Neutrophil (primary cell): ENCODE data around the gene FPGS.

Source experiments
- H3K27ac ChIP-seq: fragments of 200-600 bp; sonication (generic); 2 replicates; pipeline ENCODE4 v1.5.1; 2016; ENCODE audit warnings: mild to moderate bottlenecking, moderate library complexity
- H3K27me3 ChIP-seq: fragments of 200-600 bp; sonication (generic); 2 replicates; pipeline ENCODE4 v1.6.0; 2016; ENCODE audit warnings: mild to moderate bottlenecking
- H3K36me3 ChIP-seq: fragments of 200-600 bp; sonication (generic); 2 replicates; pipeline ENCODE4 v1.5.1; 2017
- H3K4me1 ChIP-seq, 2 experiments: fragments of 200-600 bp in 1 of 2; sonication (generic) in 1 of 2; 1 replicate in 1 of 2; 2 replicates in 1 of 2; pipeline versions ENCODE4 v1.5.1 to v1.6.1; 2013 to 2016; ENCODE audit warnings: low read depth in 1 of 2, low read length in 1 of 2, mild to moderate bottlenecking in 1 of 2, moderate library complexity in 1 of 2; ENCODE audit not compliant: control insufficient read depth in 1 of 2, insufficient read depth in 1 of 2
- H3K4me3 ChIP-seq, 2 experiments: fragments of 200-600 bp in 1 of 2; sonication (generic) in 1 of 2; 1 replicate in 1 of 2; 2 replicates in 1 of 2; pipeline ENCODE4 v1.5.1; 2013 to 2016; ENCODE audit warnings: low read depth in 1 of 2, low read length in 1 of 2, mild to moderate bottlenecking in 1 of 2, moderate library complexity in 1 of 2
- H3K9me3 ChIP-seq: fragments of 200-600 bp; sonication (generic); 2 replicates; pipeline ENCODE4 v1.5.1; 2016
- CTCF ChIP-seq: fragments of 200-600 bp; sonication (generic); IDR thresholded peaks from 2 replicates; pipeline ENCODE4 v1.5.1; 2016; ENCODE audit warnings: antibody characterized with exemption

Gene FPGS

GRCh38 chr9:127858041-127858512 lies 55.4 kb downstream of the FPGS start:
- Histone ChIP-seq H3K36me3 (no peaks in the 10 kb centered on the region), H3K4me3 (no peak overlapping the region), H3K27ac (no peak overlapping the region), H3K27me3 (peaks cover 15% of the 10 kb centered on the region), H3K4me1 (peaks cover 33 to 34% of the 10 kb centered on the region in 2 experiments), H3K9me3 (no peaks in the 10 kb centered on the region)
- no peak for TF ChIP-seq CTCF

- Histone ChIP-seq H3K27ac (no peak overlapping the region), H3K9me3 (no peaks in the 10 kb centered on the region), H3K36me3 (no peaks in the 10 kb centered on the region), H3K4me1 (peaks cover 25 to 26% of the 10 kb centered on the region in 2 experiments), H3K27me3 (no peaks in the 10 kb centered on the region), H3K4me3 (no peak overlapping the region)
- no peak for TF ChIP-seq CTCF
These were observed 57.6 kb downstream of the FPGS start for GRCh38 chr9:127860260-127860659.

- Histone ChIP-seq H3K27ac (no peak overlapping the region), H3K9me3 (no peaks in the 10 kb centered on the region), H3K36me3 (no peaks in the 10 kb centered on the region), H3K4me1 (peaks cover 25 to 26% of the 10 kb centered on the region in 2 experiments), H3K27me3 (no peaks in the 10 kb centered on the region), H3K4me3 (no peak overlapping the region)
- no peak for TF ChIP-seq CTCF
These were observed 58.1 kb downstream of the FPGS start for GRCh38 chr9:127860779-127861178.

- Histone ChIP-seq H3K9me3 (no peaks in the 10 kb centered on the region), H3K4me3 (peak overlapping the region in 1 of 2 experiments; percentile 13), H3K27me3 (no peaks in the 10 kb centered on the region), H3K36me3 (no peaks in the 10 kb centered on the region), H3K4me1 (peaks cover 25 to 26% of the 10 kb centered on the region in 2 experiments), H3K27ac (peak overlapping the region; percentile 68)
- TF ChIP-seq CTCF, result no peak
These were observed 59.7 kb downstream of the FPGS start for GRCh38 chr9:127862075-127863011.

GRCh38 chr9:127863191-127863621 lies 60.5 kb downstream of the FPGS start:
- H3K9me3 ChIP-seq, result no peaks in the 10 kb centered on the region
- H3K4me1 ChIP-seq, result peaks cover 25 to 26% of the 10 kb centered on the region in 2 experiments
- H3K27ac ChIP-seq, result peak overlapping the region; percentile 68
- TF ChIP-seq CTCF, result no peak
- no peak overlapping the region for H3K4me3 ChIP-seq
- H3K36me3 ChIP-seq, result no peaks in the 10 kb centered on the region
- no peaks in the 10 kb centered on the region for H3K27me3 ChIP-seq
